ENCODE results near the gene TXNDC15.
A peak's percentile ranks its signal among the peaks of the same experiment; 100 is the strongest.

DNA sequence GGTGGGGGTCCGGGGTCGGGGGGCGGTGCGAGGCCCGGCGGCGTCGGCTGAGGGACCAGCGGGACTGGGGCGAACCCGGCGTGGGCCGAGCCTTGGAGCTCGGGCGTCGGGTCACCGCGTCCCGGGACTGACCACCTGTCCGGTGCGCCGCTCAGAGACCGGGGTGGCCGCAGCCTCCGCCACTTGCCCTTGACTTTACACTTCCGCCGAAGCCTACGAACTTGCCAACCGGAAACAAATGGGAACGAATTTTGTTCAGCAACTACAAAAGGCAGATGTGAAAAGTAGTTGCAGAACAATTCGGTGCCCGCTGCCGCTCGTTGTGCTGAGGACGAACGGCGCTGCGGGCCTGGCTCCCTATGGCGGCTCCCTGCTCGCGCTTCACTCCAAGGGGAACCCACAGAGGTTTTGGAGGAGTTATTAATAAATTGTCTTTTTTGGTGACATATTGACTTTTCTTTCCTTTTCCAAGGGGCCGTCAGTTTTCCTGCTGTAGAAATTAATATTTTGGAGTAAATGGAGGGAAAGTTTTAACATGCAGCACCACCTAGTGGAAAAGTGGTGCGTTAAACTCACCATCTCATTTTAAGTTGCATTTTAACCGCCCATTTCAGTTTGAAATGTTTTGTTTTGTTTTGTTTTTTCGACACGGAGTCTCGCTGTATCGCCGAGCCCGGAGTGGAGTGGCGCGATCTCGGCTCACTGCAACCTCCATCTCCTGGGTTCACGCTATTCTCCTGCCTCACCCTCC is 31.2 kb downstream of the TXNDC15 start:
- TF ChIP-seq, protein P1, sequence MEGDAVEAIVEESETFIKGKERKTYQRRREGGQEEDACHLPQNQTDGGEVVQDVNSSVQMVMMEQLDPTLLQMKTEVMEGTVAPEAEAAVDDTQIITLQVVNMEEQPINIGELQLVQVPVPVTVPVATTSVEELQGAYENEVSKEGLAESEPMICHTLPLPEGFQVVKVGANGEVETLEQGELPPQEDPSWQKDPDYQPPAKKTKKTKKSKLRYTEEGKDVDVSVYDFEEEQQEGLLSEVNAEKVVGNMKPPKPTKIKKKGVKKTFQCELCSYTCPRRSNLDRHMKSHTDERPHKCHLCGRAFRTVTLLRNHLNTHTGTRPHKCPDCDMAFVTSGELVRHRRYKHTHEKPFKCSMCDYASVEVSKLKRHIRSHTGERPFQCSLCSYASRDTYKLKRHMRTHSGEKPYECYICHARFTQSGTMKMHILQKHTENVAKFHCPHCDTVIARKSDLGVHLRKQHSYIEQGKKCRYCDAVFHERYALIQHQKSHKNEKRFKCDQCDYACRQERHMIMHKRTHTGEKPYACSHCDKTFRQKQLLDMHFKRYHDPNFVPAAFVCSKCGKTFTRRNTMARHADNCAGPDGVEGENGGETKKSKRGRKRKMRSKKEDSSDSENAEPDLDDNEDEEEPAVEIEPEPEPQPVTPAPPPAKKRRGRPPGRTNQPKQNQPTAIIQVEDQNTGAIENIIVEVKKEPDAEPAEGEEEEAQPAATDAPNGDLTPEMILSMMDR (IDR thresholded peaks at IDR 0.05; ENCODE audit: insufficient read depth, low read length): peak; percentile 20
- TF ChIP-seq POLR2AphosphoS5 (IDR thresholded peaks at IDR 0.05; ENCODE audit: low read depth): no peak
- TF ChIP-seq GABPA (IDR thresholded peaks at IDR 0.05; ENCODE audit: low read depth): no peak
- TF ChIP-seq, protein P2, sequence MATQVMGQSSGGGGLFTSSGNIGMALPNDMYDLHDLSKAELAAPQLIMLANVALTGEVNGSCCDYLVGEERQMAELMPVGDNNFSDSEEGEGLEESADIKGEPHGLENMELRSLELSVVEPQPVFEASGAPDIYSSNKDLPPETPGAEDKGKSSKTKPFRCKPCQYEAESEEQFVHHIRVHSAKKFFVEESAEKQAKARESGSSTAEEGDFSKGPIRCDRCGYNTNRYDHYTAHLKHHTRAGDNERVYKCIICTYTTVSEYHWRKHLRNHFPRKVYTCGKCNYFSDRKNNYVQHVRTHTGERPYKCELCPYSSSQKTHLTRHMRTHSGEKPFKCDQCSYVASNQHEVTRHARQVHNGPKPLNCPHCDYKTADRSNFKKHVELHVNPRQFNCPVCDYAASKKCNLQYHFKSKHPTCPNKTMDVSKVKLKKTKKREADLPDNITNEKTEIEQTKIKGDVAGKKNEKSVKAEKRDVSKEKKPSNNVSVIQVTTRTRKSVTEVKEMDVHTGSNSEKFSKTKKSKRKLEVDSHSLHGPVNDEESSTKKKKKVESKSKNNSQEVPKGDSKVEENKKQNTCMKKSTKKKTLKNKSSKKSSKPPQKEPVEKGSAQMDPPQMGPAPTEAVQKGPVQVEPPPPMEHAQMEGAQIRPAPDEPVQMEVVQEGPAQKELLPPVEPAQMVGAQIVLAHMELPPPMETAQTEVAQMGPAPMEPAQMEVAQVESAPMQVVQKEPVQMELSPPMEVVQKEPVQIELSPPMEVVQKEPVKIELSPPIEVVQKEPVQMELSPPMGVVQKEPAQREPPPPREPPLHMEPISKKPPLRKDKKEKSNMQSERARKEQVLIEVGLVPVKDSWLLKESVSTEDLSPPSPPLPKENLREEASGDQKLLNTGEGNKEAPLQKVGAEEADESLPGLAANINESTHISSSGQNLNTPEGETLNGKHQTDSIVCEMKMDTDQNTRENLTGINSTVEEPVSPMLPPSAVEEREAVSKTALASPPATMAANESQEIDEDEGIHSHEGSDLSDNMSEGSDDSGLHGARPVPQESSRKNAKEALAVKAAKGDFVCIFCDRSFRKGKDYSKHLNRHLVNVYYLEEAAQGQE (IDR thresholded peaks at IDR 0.05; ENCODE audit: insufficient replicate concordance, low read depth): no peak

Data from HL-60 (cell line).